ENCODE measurements around the gene EPHB1.

The EPHB1 gene

GRCh38 chr3:135138776-135139175 lies 343.7 kb downstream of the EPHB1 start:
- no peak for DNase-seq

- no peak for DNase-seq
Observed at GRCh38 chr3:135140591-135140990, 345.5 kb downstream of the EPHB1 start.

- DNase-seq = no peak
Observed at GRCh38 chr3:135141160-135141559, 346.1 kb downstream of the EPHB1 start.

- DNase-seq = no peak
Observed at GRCh38 chr3:135141672-135142071, 346.6 kb downstream of the EPHB1 start.

GRCh38 chr3:135142530-135142929 lies 347.5 kb downstream of the EPHB1 start:
- no peak for DNase-seq

GRCh38 chr3:135143474-135143873 lies 348.4 kb downstream of the EPHB1 start:
- no peak for DNase-seq

GRCh38 chr3:135145581-135145980 lies 350.5 kb downstream of the EPHB1 start:
- DNase-seq = peak; percentile 10

GRCh38 chr3:135147657-135148056 lies 352.6 kb downstream of the EPHB1 start:
- DNase-seq = no peak

GRCh38 chr3:135148398-135149020 lies 353.4 kb downstream of the EPHB1 start:
- no peak for DNase-seq

- no peak for DNase-seq
Observed at GRCh38 chr3:135149707-135150681, 354.9 kb downstream of the EPHB1 start.

GRCh38 chr3:135154186-135154585 lies 359.1 kb downstream of the EPHB1 start:
- no peak for DNase-seq

GRCh38 chr3:135155228-135155627 lies 360.2 kb downstream of the EPHB1 start:
- no peak for DNase-seq

- DNase-seq = no peak
Observed at GRCh38 chr3:135155791-135156190, 360.7 kb downstream of the EPHB1 start.

GRCh38 chr3:135157045-135157740 lies 362.1 kb downstream of the EPHB1 start:
- DNase-seq = no peak

GRCh38 chr3:135158520-135158919 lies 363.5 kb downstream of the EPHB1 start:
- DNase-seq = no peak

GRCh38 chr3:135159681-135160247 lies 364.7 kb downstream of the EPHB1 start:
- DNase-seq = no peak

- DNase-seq = no peak
Observed at GRCh38 chr3:135161425-135161824, 366.4 kb downstream of the EPHB1 start.

GRCh38 chr3:135163701-135164100 lies 368.6 kb downstream of the EPHB1 start:
- DNase-seq = no peak

- DNase-seq = no peak
Observed at GRCh38 chr3:135165260-135165659, 370.2 kb downstream of the EPHB1 start.

GRCh38 chr3:135166266-135166825 lies 371.3 kb downstream of the EPHB1 start:
- DNase-seq = no peak

GRCh38 chr3:135168822-135169221 lies 373.8 kb downstream of the EPHB1 start:
- DNase-seq = no peak

GRCh38 chr3:135169651-135170050 lies 374.6 kb downstream of the EPHB1 start:
- DNase-seq = no peak

GRCh38 chr3:135170732-135171131 lies 375.7 kb downstream of the EPHB1 start:
- no peak for DNase-seq

Measured in fibroblast of skin of right quadriceps (primary cell).